Fibroblast of pulmonary artery (primary cell): Measurements from ENCODE around the gene CTIF.

Experiments used
- DNase-seq: peaks from one replicate; pipeline ENCODE4 v3.0.0-alpha.2; 2010; ENCODE audit warnings: low read depth
- H3K4me3 ChIP-seq: replicated peaks from 2 replicates; pipeline ENCODE4 v1.5.1; 2011; ENCODE audit warnings: low read depth, mild to moderate bottlenecking, control low read depth, low read length, moderate library complexity
- TF ChIP-seq, protein P1 (sequence below): IDR thresholded peaks from 2 replicates; pipeline ENCODE4 v1.5.1; 2011; ENCODE audit warnings: mild to moderate bottlenecking, control low read depth, low read length, inconsistent platforms; ENCODE audit errors: missing control alignments

CTIF gene

DNA sequence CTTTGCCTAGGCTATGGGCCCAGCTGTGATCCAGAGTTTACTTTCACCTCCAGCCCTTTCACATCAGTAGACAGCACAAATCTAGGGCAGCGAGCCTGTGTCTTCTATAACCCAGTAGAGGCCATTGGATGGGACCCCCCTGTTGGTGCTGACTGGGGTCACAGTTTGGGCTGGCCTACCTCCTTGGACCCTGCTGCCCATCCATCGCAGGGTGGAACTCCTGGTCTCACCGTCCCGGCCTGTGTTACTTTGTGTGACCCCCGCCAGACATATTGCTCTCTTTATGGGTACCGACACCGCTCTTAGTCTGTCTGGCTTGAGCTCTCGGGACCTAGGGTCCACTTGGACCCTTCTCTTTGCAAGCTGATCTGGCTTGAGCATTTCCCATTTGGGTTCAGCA lies 157.4 kb downstream of the CTIF start:
- TF ChIP-seq, protein P1, sequence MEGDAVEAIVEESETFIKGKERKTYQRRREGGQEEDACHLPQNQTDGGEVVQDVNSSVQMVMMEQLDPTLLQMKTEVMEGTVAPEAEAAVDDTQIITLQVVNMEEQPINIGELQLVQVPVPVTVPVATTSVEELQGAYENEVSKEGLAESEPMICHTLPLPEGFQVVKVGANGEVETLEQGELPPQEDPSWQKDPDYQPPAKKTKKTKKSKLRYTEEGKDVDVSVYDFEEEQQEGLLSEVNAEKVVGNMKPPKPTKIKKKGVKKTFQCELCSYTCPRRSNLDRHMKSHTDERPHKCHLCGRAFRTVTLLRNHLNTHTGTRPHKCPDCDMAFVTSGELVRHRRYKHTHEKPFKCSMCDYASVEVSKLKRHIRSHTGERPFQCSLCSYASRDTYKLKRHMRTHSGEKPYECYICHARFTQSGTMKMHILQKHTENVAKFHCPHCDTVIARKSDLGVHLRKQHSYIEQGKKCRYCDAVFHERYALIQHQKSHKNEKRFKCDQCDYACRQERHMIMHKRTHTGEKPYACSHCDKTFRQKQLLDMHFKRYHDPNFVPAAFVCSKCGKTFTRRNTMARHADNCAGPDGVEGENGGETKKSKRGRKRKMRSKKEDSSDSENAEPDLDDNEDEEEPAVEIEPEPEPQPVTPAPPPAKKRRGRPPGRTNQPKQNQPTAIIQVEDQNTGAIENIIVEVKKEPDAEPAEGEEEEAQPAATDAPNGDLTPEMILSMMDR, result no peak
- H3K4me3 ChIP-seq, result no peak overlapping the region
- DNase-seq, result no peak

DNA sequence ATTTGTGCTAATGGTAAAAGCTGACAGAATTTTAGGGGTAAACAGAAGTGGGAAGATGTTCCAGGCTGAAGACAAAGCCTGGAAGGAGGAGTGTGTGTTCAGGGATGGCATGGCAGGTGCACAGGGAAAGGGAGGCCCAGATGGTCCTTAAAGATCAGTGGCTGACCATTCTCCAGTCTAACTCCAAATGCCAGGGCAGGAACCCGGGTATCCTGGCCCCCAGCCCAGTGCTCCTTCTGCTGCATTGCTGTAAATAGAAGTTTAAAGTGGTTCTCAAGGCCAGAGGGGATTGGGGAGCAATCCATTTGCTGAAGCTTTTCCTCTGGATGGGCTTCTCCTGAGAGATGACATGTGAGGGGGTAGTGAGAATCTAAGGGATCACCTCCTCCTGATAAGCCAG lies 158.6 kb downstream of the CTIF start:
- no peak overlapping the region for H3K4me3 ChIP-seq
- no peak for DNase-seq
- TF ChIP-seq, protein P1, result no peak

DNA sequence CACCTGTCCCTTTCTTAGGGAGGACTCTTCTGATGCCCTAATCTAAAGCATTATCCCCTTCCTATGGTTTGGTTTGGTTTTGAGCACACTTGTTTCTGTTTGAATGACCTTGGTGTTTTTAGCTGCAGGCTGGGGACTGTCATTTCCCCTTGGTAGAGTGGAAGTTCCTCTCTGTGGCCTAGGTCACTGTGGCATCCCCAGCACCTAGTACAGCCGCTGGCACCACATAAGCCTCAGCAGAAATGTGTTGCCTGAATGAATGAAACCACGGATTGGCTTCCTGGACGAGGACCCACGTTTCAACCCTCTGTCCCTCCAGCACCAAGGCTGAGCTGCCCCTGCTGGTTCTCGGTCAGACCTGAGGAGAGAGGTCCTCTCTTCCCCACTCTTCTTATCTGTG lies 159.9 kb downstream of the CTIF start:
- H3K4me3 ChIP-seq, result no peak overlapping the region
- no peak for DNase-seq
- TF ChIP-seq, protein P1, result no peak

DNA sequence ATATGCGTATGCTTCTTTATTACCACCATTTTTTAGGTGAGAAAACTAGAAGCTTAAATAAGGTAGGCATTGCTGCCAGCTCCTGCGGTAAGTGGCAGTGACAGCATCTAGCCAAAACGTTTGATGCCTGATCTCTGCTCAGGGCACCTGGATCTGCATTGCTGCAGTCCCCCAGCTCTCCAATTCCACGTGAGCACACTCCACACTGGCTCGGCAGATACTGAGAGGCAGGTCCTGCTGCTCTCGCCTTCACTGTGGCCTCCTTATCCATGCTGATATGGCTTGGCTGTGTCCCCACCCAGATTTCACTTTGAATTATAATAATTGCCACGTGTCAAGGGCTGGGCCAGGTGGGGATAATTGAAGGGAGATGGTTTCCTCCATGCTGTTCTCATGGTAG lies 160.9 kb downstream of the CTIF start:
- TF ChIP-seq, protein P1, result no peak
- no peak for DNase-seq

GRCh38 chr18:48700446-48700845 lies 161.6 kb downstream of the CTIF start:
- DNase-seq, result no peak
- TF ChIP-seq, protein P1, result no peak
- H3K4me3 ChIP-seq, result no peak overlapping the region

More for the DNA sequence above, 160.9 kb downstream of the CTIF start:
- no peak overlapping the region for H3K4me3 ChIP-seq

GRCh38 chr18:48702346-48703027 lies 163.7 kb downstream of the CTIF start:
- no peak for DNase-seq
- TF ChIP-seq, protein P1, result no peak
- no peak overlapping the region for H3K4me3 ChIP-seq

DNA sequence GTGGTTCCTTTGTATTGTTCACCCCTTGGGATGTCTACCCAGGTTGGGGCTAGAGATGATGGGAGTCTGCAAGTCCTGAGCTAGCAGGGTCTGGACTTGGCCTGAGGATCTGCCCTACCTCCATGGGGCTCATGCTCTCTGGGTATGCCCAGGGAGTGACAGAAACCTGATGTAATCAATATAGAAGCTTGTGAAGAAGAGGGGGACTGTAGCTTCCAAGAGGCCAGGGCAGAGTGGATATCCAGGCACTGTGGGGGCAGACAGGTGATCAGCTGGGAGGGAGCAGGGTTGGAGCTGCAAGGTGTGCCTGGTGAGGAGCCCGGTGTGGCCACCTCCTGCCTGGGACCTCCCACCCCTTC lies 164.2 kb downstream of the CTIF start:
- TF ChIP-seq, protein P1, result no peak
- H3K4me3 ChIP-seq, result no peak overlapping the region
- DNase-seq, result no peak
